ENCODE measurements around the gene ARHGAP25.

The ARHGAP25 gene

GRCh38 chr2:68860111-68860510 lies 125.5 kb downstream of the ARHGAP25 start:
- DNase-seq (ENCODE audit: low read depth, low spot score), result no peak

- no peak for DNase-seq (ENCODE audit: low read depth, low spot score)
Observed at GRCh38 chr2:68861330-68861729, 126.7 kb downstream of the ARHGAP25 start.

GRCh38 chr2:68862889-68863288 lies 128.3 kb downstream of the ARHGAP25 start:
- no peak for DNase-seq (ENCODE audit: low read depth, low spot score)

GRCh38 chr2:68863996-68864395 lies 129.4 kb downstream of the ARHGAP25 start:
- no peak for DNase-seq (ENCODE audit: low read depth, low spot score)

- no peak for DNase-seq (ENCODE audit: low read depth, low spot score)
Observed at GRCh38 chr2:68865108-68865507, 130.5 kb downstream of the ARHGAP25 start.

GRCh38 chr2:68870215-68870614 lies 135.6 kb downstream of the ARHGAP25 start:
- DNase-seq (ENCODE audit: low read depth, low spot score), result no peak

- no peak for DNase-seq (ENCODE audit: low read depth, low spot score)
Observed at GRCh38 chr2:68871159-68871764, 136.7 kb downstream of the ARHGAP25 start, which contains the start of gene BMP10. Gene BMP10, minus strand, starts transcription at chr2:68871397. Its CDS starts 39 bp downstream, at chr2:68871358.

Measured in iPS DF 19.7 (cell line).